Measurements from ENCODE around the gene PRSS33. TPM values are rescaled to one million over a fixed set of nuclear protein-coding genes. Genes with fewer than 3 reads are reported as not detected.
A peak's percentile ranks its signal among the peaks of the same experiment; 100 is the strongest.

The PRSS33 gene
- total and polyA plus RNA-seq, 9 of the 15 experiments (the other 6 are each of a cell fraction or from before 2014, with no cell fraction given), result not detected

- peaks cover 56% of the 10 kb centered on the region for H3K36me3 ChIP-seq (ENCODE audit: control insufficient read depth, insufficient read depth, low read length)
- peak overlapping the region; percentile 97 for H3K4me2 ChIP-seq (ENCODE audit: insufficient read depth, low read length)
- no peaks in the 10 kb centered on the region for H3K9me3 ChIP-seq (replicated peaks; ENCODE audit: control insufficient read depth, insufficient read depth, low read depth, low read length)
- peaks cover 42% of the 10 kb centered on the region for H3K79me2 ChIP-seq (ENCODE audit: control insufficient read depth, insufficient read depth, low read length)
- POLR2A ChIA-PET, result interaction anchor here (0.6 to 3.9 kb wide), 6 partner anchors 10 to 38 kb away, joined by 3 to 28 read pairs (median 8); partner anchors contain the start of gene SRRM2
- H3K27me3 ChIP-seq (ENCODE audit: control insufficient read depth in 2 of 2, insufficient read depth in 2 of 2, low read length in 2 of 2), result no peaks in the 10 kb centered on the region
- no peak for ATAC-seq
- peak overlapping the region; percentile 75 for H2AFZ ChIP-seq (ENCODE audit: low read depth, low read length)
- peak overlapping the region; percentile 97 for H3K4me3 ChIP-seq
- in situ Hi-C loops (cut with MboI) (no loop called here), intact Hi-C loops (cut with micrococcal nuclease) (loop anchor here (5.0 kb wide), 1 partner anchor 41 kb away; the partner anchor contains the start of gene PRSS21)
- no peak for DNase-seq (ENCODE audit: extremely low read depth in 1 of 4, low spot score in 3 of 4)
- no TSS peak for BruUV-seq (replicated peaks)
- H3K4me1 ChIP-seq (replicated peaks in 1 of 2; ENCODE audit: control insufficient read depth in 2 of 2, insufficient read depth in 2 of 2, low read length in 2 of 2), result peaks cover 11 to 46% of the 10 kb centered on the region in 2 experiments; a peak in 4 of 5 replicates
- H4K20me1 ChIP-seq (replicated peaks; ENCODE audit: control insufficient read depth, insufficient read depth, low read length), result peaks cover 5% of the 10 kb centered on the region; the same call in 1 of the 2 replicates
- peak; percentile 57 for FAIRE-seq
- 28% methylated on average over 11 of the region's 11 CpGs for WGBS (ENCODE audit: insufficient coverage, low coverage, missing lambda C conversion rate)
- H3K9ac ChIP-seq (ENCODE audit: insufficient read depth in 1 of 2, low read depth in 2 of 2, low read length in 2 of 2), result peak overlapping the region; percentile 84 to 94
- H3K27ac ChIP-seq (ENCODE audit: extremely low read depth, low read depth, low read length), result peak overlapping the region; percentile 88
- CTCF ChIA-PET (ENCODE audit: low intra/inter-chr PET ratio), result no interaction called here
- H3K9me1 ChIP-seq (ENCODE audit: control insufficient read depth, insufficient read depth, low read length), result no peaks in the 10 kb centered on the region
- TF ChIP-seq MAFG (tag; conservative IDR thresholded peaks at IDR 0.05) (no peak), ZNF121 (CRISPR knock-in tag; conservative IDR thresholded peaks at IDR 0.05) (peak; percentile 66)
These were observed 11.4 kb downstream of the PRSS33 start for GRCh38 chr16:2775765-2776499.

- in situ Hi-C loops (cut with MboI), result no loop called here
- intact Hi-C loops (cut with micrococcal nuclease), result loop anchor here (5.0 kb wide), 1 partner anchor 42 kb away; the partner anchor contains the start of gene PRSS21
- POLR2A ChIA-PET, result interaction anchor here (0.6 to 3.9 kb wide), 7 partner anchors 9 to 22 kb away, joined by 3 to 28 read pairs (median 6); partner anchors contain the start of gene SRRM2
- H3K27me3 ChIP-seq (ENCODE audit: control insufficient read depth in 2 of 2, insufficient read depth in 2 of 2, low read length in 2 of 2), result no peaks in the 10 kb centered on the region
- ATAC-seq (no peak), FAIRE-seq (no peak), DNase-seq (ENCODE audit: extremely low read depth in 1 of 4, low spot score in 3 of 4) (no peak)
- TF ChIP-seq RBFOX2 (IDR thresholded peaks at IDR 0.05; ENCODE audit: low read depth, low read length) (peak; percentile 41; the same call in 1 of the 2 replicates), RFX5 (IDR thresholded peaks at IDR 0.05; ENCODE audit: low read depth, low read length) (no peak), NR4A1 (CRISPR knock-in tag; IDR thresholded peaks at IDR 0.05) (no peak), NR4A1 (tag; IDR thresholded peaks at IDR 0.05) (no peak)
- H3K27ac ChIP-seq (ENCODE audit: extremely low read depth, low read depth, low read length), result no peak overlapping the region
- H3K4me3 ChIP-seq, result no peak overlapping the region
- H3K79me2 ChIP-seq (ENCODE audit: control insufficient read depth, insufficient read depth, low read length), result peaks cover 42% of the 10 kb centered on the region
- WGBS (ENCODE audit: insufficient coverage, low coverage, missing lambda C conversion rate), result 87% methylated on average over 6 of the region's 7 CpGs
- no peaks in the 10 kb centered on the region for H3K9me1 ChIP-seq (ENCODE audit: control insufficient read depth, insufficient read depth, low read length)
- H4K20me1 ChIP-seq (replicated peaks; ENCODE audit: control insufficient read depth, insufficient read depth, low read length), result peaks cover 11% of the 10 kb centered on the region; the same call in 1 of the 2 replicates
- peak overlapping the region in 1 of 2 experiments; percentile 94; a peak in 1 of 4 replicates for H3K9ac ChIP-seq (ENCODE audit: insufficient read depth in 1 of 2, low read depth in 2 of 2, low read length in 2 of 2)
- peaks cover 12 to 53% of the 10 kb centered on the region in 2 experiments; a peak in 4 of 5 replicates for H3K4me1 ChIP-seq (replicated peaks in 1 of 2; ENCODE audit: control insufficient read depth in 2 of 2, insufficient read depth in 2 of 2, low read length in 2 of 2)
- H3K36me3 ChIP-seq (ENCODE audit: control insufficient read depth, insufficient read depth, low read length), result peaks cover 63% of the 10 kb centered on the region
- H3K9me3 ChIP-seq (replicated peaks; ENCODE audit: control insufficient read depth, insufficient read depth, low read depth, low read length), result no peaks in the 10 kb centered on the region
- no peak overlapping the region for H3K4me2 ChIP-seq (ENCODE audit: insufficient read depth, low read length)
- CTCF ChIA-PET (ENCODE audit: low intra/inter-chr PET ratio), result no interaction called here
- no TSS peak for BruUV-seq (replicated peaks)
- H2AFZ ChIP-seq (ENCODE audit: low read depth, low read length), result no peak overlapping the region
These were observed 12.1 kb downstream of the PRSS33 start for GRCh38 chr16:2775131-2775716.

Measured in K562 (cell line).